Loucy (cell line): ENCODE measurements around the gene PDGFD.

Experiments
- EZH2phosphoT487 ChIP-seq: fragments of 200-600 bp; IDR thresholded peaks from 2 replicates; pipeline ENCODE4 v1.6.1; 2018; ENCODE audit warnings: antibody characterized with exemption, mild to moderate bottlenecking, moderate library complexity, borderline replicate concordance
- TF ChIP-seq, protein P1 (sequence below): fragments of 200-600 bp; sonication (generic); conservative IDR thresholded peaks from 2 replicates; pipeline ENCODE4 v1.5.1; 2014; ENCODE audit warnings: mild to moderate bottlenecking, antibody characterized with exemption, low read length

DNA sequence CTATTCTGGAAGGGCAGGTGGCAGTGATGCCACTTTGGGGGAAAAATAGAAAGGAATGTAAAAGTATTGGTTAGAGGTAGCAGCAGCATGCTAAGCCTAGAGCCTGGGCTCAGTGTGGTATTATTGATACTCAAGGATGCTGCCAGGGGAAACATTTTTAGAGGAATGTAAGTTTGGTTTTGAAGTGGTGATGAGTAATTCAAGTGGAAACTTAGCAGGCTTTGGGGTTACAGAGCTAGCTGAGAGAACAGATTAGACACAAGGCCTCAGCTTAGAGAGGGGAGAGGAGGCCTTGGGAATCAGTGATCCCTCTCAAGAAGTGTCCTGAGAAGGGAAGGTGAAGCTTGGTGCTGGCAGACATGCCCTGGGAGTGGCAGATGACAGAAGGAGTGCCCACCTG, 160.5 kb downstream of the PDGFD start:
- TF ChIP-seq, protein P1, sequence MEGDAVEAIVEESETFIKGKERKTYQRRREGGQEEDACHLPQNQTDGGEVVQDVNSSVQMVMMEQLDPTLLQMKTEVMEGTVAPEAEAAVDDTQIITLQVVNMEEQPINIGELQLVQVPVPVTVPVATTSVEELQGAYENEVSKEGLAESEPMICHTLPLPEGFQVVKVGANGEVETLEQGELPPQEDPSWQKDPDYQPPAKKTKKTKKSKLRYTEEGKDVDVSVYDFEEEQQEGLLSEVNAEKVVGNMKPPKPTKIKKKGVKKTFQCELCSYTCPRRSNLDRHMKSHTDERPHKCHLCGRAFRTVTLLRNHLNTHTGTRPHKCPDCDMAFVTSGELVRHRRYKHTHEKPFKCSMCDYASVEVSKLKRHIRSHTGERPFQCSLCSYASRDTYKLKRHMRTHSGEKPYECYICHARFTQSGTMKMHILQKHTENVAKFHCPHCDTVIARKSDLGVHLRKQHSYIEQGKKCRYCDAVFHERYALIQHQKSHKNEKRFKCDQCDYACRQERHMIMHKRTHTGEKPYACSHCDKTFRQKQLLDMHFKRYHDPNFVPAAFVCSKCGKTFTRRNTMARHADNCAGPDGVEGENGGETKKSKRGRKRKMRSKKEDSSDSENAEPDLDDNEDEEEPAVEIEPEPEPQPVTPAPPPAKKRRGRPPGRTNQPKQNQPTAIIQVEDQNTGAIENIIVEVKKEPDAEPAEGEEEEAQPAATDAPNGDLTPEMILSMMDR, result no peak
- no peak for TF ChIP-seq EZH2phosphoT487
